HL-60 (cell line): ENCODE data around the gene SLC51B.

Source experiments
- GABPA ChIP-seq: IDR thresholded peaks from 2 replicates; pipeline ENCODE4 v1.6.1; 2012; ENCODE audit warnings: low read depth
- POLR2AphosphoS5 ChIP-seq: IDR thresholded peaks from 2 replicates; pipeline ENCODE4 v1.6.1; 2012; ENCODE audit warnings: low read depth
- SPI1 ChIP-seq: IDR thresholded peaks from 2 replicates; pipeline ENCODE4 v1.6.1; 2012; ENCODE audit warnings: low read depth, mild to moderate bottlenecking, borderline replicate concordance
- TF ChIP-seq, protein P1 (sequence below): IDR thresholded peaks from one replicate; pipeline ENCODE4 v1.5.1; 2011; ENCODE audit warnings: low read length, control low read depth, inconsistent platforms; ENCODE audit not compliant: insufficient read depth
- TF ChIP-seq, protein P2 (sequence below): IDR thresholded peaks from 2 replicates; pipeline ENCODE4 v1.6.1; 2012; ENCODE audit warnings: low read depth; ENCODE audit not compliant: insufficient replicate concordance

DNA sequence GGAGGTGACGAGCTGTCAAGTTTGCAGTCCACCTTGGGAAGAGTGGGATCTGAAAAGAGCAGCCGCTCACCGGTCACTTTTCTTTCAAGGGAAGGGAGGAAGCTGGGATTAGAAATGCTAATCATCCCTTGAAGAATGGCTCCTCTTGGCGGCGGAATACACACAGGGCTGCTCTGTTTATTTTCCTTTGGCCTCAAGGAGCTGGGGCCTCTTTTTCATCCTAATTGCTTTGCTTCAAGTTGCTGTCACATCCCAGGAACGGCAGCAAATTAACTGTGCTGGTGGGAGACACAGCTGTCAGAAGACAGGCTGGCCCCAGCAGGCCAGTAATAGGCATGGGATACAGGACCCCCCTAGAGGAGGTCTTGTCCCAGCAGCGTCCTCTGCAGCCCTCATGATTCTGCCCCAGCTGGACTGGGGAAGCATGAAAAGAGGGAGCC, 38.1 kb downstream of the SLC51B start:
- TF ChIP-seq, protein P1, sequence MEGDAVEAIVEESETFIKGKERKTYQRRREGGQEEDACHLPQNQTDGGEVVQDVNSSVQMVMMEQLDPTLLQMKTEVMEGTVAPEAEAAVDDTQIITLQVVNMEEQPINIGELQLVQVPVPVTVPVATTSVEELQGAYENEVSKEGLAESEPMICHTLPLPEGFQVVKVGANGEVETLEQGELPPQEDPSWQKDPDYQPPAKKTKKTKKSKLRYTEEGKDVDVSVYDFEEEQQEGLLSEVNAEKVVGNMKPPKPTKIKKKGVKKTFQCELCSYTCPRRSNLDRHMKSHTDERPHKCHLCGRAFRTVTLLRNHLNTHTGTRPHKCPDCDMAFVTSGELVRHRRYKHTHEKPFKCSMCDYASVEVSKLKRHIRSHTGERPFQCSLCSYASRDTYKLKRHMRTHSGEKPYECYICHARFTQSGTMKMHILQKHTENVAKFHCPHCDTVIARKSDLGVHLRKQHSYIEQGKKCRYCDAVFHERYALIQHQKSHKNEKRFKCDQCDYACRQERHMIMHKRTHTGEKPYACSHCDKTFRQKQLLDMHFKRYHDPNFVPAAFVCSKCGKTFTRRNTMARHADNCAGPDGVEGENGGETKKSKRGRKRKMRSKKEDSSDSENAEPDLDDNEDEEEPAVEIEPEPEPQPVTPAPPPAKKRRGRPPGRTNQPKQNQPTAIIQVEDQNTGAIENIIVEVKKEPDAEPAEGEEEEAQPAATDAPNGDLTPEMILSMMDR = no peak
- no peak for TF ChIP-seq POLR2AphosphoS5
- TF ChIP-seq GABPA = no peak
- TF ChIP-seq SPI1 = no peak
- TF ChIP-seq, protein P2, sequence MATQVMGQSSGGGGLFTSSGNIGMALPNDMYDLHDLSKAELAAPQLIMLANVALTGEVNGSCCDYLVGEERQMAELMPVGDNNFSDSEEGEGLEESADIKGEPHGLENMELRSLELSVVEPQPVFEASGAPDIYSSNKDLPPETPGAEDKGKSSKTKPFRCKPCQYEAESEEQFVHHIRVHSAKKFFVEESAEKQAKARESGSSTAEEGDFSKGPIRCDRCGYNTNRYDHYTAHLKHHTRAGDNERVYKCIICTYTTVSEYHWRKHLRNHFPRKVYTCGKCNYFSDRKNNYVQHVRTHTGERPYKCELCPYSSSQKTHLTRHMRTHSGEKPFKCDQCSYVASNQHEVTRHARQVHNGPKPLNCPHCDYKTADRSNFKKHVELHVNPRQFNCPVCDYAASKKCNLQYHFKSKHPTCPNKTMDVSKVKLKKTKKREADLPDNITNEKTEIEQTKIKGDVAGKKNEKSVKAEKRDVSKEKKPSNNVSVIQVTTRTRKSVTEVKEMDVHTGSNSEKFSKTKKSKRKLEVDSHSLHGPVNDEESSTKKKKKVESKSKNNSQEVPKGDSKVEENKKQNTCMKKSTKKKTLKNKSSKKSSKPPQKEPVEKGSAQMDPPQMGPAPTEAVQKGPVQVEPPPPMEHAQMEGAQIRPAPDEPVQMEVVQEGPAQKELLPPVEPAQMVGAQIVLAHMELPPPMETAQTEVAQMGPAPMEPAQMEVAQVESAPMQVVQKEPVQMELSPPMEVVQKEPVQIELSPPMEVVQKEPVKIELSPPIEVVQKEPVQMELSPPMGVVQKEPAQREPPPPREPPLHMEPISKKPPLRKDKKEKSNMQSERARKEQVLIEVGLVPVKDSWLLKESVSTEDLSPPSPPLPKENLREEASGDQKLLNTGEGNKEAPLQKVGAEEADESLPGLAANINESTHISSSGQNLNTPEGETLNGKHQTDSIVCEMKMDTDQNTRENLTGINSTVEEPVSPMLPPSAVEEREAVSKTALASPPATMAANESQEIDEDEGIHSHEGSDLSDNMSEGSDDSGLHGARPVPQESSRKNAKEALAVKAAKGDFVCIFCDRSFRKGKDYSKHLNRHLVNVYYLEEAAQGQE = no peak
